GM19372 (cell line): ENCODE data around the gene TMEM178A.

Experiments used
- ATAC-seq: cut with Tn5 transposase; IDR thresholded peaks from one replicate; pipeline ENCODE4 v1.9.1; 2021; ENCODE audit warnings: mild to moderate bottlenecking, low read depth, moderate library complexity; ENCODE audit not compliant: unreplicated experiment

The TMEM178A gene

GRCh38 chr2:39735648-39736047 is 69.9 kb downstream of the TMEM178A start:
- no peak for ATAC-seq

GRCh38 chr2:39736640-39737039 is 70.9 kb downstream of the TMEM178A start:
- no peak for ATAC-seq

DNA sequence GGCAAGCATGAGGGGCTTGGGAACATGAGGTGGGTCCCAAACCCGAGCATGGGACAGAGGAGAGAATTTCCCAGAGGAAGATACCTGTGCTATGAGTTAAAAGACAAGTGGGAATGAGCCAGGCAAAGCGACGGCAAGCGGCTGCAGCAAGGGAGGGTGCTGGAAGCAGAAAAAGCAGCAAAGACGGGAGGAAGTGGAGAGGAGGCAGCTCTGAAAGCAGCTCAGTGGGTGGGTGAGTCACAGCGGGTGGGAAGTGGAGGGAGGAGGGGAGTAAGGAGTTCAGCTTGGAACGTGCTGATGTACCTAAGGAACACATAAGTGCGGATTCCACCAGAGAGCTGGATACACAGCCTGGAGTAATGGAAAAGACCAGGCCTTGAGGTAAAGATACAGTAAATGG is 71.9 kb downstream of the TMEM178A start:
- ATAC-seq, result no peak

DNA sequence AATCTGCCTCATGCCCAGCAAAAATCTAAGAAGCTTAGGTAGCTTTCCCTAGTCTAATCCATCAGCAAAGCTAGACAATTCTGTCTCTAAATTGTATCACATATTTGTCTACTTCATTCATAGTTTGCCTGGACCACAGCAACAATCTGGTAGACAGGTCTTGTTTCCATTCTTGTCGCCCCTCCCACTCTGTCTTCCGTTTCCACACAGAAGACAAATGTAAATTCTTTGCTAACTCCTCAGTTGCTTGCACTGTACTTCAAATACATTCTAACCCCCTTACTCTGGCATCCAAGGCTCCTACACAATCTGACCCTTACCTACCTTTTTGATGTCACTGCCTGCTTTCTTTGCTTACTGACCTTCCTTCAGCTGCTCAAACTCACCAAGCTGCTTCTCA is 73.2 kb downstream of the TMEM178A start:
- no peak for ATAC-seq

GRCh38 chr2:39739386-39739785 is 73.7 kb downstream of the TMEM178A start:
- ATAC-seq, result no peak

DNA sequence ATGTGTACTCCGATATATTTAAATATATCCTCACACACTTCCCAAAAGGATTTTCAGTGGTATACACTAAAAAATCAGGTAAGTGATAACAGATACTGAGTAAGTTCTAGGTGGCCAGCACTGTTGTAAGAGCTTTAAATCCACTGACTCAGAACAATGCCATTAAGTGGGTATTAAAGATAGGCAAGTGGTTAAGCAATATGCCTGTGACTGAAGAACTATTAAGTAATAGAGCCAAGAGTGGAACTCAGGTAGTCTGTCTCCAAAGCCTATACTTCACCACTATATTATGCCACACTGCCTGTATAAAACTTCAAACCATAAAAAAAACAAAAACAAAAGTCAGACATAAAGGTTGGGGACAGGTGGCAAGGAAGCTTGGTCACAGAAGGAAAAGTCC is 76.2 kb downstream of the TMEM178A start:
- no peak for ATAC-seq

DNA sequence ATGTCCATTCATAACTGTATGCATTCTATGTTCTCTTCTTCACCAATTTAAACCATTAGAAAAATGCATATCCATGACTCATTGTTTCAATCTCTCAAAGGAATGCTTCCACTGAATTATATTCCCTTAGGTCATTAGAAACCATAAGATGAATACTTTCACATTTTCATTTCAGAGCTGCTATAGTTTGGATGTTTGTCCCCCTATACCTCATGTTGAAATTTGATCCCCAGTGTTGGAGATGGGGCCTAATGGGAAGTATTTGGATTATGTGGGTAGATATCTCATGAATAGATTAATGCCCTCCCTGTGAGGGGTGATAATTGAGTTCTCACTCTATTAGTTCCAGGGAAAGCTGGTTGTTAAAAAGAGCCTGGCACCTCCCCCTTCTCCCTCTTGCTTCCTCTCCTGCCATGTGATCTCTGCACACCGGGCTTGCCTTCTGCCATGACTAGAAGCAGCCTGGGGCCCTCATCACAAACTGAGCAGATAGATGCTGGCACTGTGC is 77.6 kb downstream of the TMEM178A start:
- ATAC-seq, result no peak

DNA sequence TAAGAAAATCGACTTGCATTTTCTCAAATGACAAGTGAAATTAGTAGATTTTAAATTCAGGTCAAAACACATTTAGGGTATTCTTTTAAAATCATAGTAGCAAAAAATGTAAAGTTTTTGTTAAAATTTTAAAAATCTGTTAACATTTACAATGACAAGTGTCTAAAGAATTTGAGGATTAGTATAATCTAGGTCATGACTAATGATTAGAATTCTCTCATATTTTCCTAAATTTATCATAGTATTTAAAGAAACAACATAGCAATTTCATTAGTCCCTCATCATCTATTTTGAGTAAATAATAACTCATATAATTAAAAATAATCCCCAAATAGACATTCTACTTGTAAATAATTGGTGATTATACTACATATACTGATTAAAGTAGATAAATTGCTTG is 89.7 kb downstream of the TMEM178A start:
- no peak for ATAC-seq

DNA sequence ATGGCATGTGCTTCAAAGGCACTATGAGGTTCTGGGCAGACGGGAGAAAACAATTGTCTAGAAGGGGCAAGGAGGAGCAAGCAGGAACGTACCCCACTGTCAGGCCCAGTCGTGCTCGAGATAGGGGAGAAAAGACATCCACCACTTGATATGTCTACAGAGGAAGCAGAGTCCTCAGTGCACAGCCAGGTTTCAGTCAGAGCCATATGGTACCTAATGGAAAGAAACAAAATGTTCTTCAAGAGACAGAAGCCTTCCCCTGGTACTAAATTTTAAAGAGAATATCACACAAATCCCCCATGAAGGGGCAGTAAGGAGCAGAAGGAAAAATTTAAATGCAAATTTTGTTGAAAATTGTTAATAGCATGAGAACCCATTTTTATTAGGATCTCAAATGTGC is 91.4 kb downstream of the TMEM178A start:
- no peak for ATAC-seq

DNA sequence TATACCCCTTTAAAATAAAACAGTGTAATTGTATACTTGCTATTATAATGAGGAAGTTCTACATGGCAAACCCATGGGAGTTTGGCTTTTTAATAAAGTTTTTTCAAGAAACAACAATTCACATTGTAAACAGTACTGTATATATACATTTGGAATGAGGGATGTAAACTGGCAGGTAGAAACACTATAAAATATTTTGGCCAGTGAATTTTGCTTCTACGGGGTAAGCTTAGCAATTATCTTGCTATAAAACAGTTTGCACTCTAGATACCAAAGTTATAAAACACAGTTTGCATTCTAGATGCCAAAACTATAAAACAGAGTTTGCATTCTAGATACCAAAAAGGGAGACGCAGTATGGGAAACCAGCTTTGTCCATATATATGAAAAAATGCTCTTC is 96.7 kb downstream of the TMEM178A start:
- ATAC-seq, result no peak
